ENCODE measurements around the gene IL1RAP. TPM values are rescaled to one million over a fixed set of nuclear protein-coding genes. Genes with fewer than 3 reads are reported as not detected.
"Not testable (repeated sequence)": the region's sequence is repeated elsewhere in the genome, so short reads cannot be mapped to it uniquely, and the experiment has no call there.

IL1RAP gene
- total RNA-seq, 2 experiments from 2014 or later = 8.4 to 11.5 TPM

GRCh38 chr3:190658106-190658505 lies 144.2 kb downstream of the IL1RAP start:
- Mint-ChIP-seq H3K4me1 (no peaks in the 10 kb centered on the region), H3K27me3 (peaks cover 6% of the 10 kb centered on the region), H3K27ac (no peak overlapping the region), H3K36me3 (no peaks in the 10 kb centered on the region), H3K9me3 (ENCODE audit: low read depth) (no peaks in the 10 kb centered on the region), H3K4me3 (no peak overlapping the region)
- CTCF ChIA-PET = no interaction called here
- ATAC-seq (no peak), DNase-seq (no peak)

DNA sequence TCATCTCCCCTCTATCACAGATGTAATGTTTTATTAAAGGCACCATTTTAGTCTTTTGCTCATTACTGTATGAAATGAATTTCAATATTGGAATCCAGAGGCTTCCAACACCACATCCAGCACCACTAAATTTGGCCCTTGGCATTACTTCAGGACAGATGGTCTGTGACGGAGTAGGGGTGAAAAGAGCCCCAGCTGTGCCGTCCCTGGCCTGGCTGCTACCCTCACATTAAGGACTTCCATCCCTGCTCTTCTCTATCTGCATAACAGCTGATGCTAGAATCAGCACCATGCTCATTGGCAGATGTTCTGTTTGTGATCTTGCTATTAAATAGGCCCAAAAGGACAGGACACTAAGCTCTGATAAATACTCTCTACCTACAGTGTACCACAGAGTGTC lies 152.9 kb downstream of the IL1RAP start:
- DNase-seq (no peak), ATAC-seq (no peak)
- Mint-ChIP-seq H3K27ac (no peak overlapping the region), H3K4me1 (no peaks in the 10 kb centered on the region), H3K27me3 (peaks cover 2% of the 10 kb centered on the region), H3K9me3 (ENCODE audit: low read depth) (no peaks in the 10 kb centered on the region), H3K4me3 (no peak overlapping the region), H3K36me3 (no peaks in the 10 kb centered on the region)
- CTCF ChIA-PET = no interaction called here

DNA sequence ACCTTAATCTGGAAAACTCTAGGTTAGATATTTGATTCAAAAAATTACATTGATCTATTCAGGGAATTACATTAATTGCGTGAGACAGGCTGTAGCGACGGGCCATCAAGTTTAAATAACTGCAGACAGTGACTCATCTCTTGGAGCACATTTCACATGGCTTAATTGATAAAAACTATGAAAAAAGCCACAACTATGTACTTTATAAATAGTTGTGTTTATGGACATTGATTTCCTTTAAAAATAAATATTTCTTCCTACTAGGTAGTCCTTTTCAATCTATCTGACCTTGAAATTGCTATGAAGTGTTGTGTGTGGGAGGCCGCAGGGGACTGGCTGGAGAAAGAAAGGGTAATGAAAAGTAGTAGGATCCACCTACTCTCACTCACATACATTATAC lies 157.8 kb downstream of the IL1RAP start:
- DNase-seq (no peak), ATAC-seq (no peak)
- H3K27me3 Mint-ChIP-seq = peaks cover 8% of the 10 kb centered on the region
- H3K36me3 Mint-ChIP-seq = no peaks in the 10 kb centered on the region
- CTCF ChIA-PET = no interaction called here
- no peaks in the 10 kb centered on the region for H3K4me1 Mint-ChIP-seq
- H3K9me3 Mint-ChIP-seq (ENCODE audit: low read depth) = no peaks in the 10 kb centered on the region
- H3K4me3 Mint-ChIP-seq = no peak overlapping the region
- H3K27ac Mint-ChIP-seq = no peak overlapping the region

DNA sequence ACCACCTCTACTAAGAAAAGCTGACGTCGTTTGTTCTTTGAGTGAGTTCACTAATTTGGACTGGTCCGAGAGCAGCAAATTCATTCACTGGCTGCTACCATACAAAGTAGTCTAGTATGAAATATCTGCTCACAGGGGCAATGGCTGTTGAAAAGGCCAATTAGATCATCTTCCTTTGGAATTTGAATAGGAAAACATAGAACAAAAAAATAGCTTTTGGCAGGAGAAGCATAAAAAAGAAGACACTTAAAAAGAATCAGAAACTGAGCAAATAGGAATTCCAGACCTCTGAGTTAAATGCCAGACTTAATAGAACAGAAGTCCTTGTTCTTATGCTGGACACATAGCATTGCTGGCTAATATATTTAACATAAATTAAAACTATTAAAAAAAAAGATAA lies 159.3 kb downstream of the IL1RAP start:
- CTCF ChIA-PET = no interaction called here
- H3K4me3 Mint-ChIP-seq = no peak overlapping the region
- no peak overlapping the region for H3K27ac Mint-ChIP-seq
- H3K27me3 Mint-ChIP-seq = peaks cover 8% of the 10 kb centered on the region
- H3K36me3 Mint-ChIP-seq = no peaks in the 10 kb centered on the region
- DNase-seq (no peak), ATAC-seq (no peak)
- peaks cover 2% of the 10 kb centered on the region for H3K9me3 Mint-ChIP-seq (ENCODE audit: low read depth)
- no peaks in the 10 kb centered on the region for H3K4me1 Mint-ChIP-seq

GRCh38 chr3:190676481-190676880 lies 162.6 kb downstream of the IL1RAP start:
- Mint-ChIP-seq H3K27me3 (peaks cover 8% of the 10 kb centered on the region), H3K9me3 (ENCODE audit: low read depth) (peaks cover 5% of the 10 kb centered on the region), H3K36me3 (no peaks in the 10 kb centered on the region), H3K4me3 (no peak overlapping the region), H3K27ac (no peak overlapping the region), H3K4me1 (no peaks in the 10 kb centered on the region)
- ATAC-seq (no peak), DNase-seq (no peak)
- CTCF ChIA-PET = no interaction called here

- Mint-ChIP-seq H3K27ac (no peak overlapping the region), H3K4me3 (no peak overlapping the region), H3K36me3 (no peaks in the 10 kb centered on the region), H3K4me1 (no peaks in the 10 kb centered on the region), H3K27me3 (peaks cover 5% of the 10 kb centered on the region), H3K9me3 (ENCODE audit: low read depth) (peaks cover 9% of the 10 kb centered on the region)
- DNase-seq (no peak), ATAC-seq (no peak)
- CTCF ChIA-PET = no interaction called here
These were observed 163.1 kb downstream of the IL1RAP start for GRCh38 chr3:190677001-190677400.

GRCh38 chr3:190677868-190678267 lies 164.0 kb downstream of the IL1RAP start:
- H3K4me3 Mint-ChIP-seq; DNase-seq; ATAC-seq; H3K4me1 Mint-ChIP-seq; H3K9me3 Mint-ChIP-seq (ENCODE audit: low read depth); H3K27ac Mint-ChIP-seq; H3K36me3 Mint-ChIP-seq; CTCF ChIA-PET; H3K27me3 Mint-ChIP-seq: not testable (repeated sequence)

DNA sequence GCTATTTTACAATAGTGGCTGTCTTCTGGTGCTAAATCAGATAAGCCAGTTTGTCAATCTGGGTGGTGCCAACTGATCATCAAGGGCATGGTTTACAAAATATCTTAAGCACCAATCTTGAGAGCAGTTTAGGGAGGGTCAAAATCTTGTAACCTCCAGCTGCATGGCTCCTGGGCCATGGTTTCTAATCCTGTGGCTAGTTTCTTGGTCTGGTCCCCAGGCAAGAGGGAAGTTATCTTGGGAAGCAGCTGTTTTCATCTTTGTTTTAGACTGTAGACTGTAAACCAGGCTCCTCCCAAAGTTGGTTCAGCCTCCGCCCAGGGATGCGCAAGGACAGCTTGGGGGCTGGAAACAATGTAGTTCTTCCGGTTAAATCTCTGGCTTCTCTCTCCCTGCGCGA lies 166.8 kb downstream of the IL1RAP start:
- peaks cover 7% of the 10 kb centered on the region for H3K27me3 Mint-ChIP-seq
- DNase-seq (no peak), ATAC-seq (no peak)
- H3K9me3 Mint-ChIP-seq (ENCODE audit: low read depth) = peaks cover 9% of the 10 kb centered on the region
- H3K4me3 Mint-ChIP-seq = no peak overlapping the region
- H3K27ac Mint-ChIP-seq = no peak overlapping the region
- CTCF ChIA-PET = no interaction called here
- H3K4me1 Mint-ChIP-seq = no peaks in the 10 kb centered on the region
- H3K36me3 Mint-ChIP-seq = no peaks in the 10 kb centered on the region

- H3K4me3 Mint-ChIP-seq = no peak overlapping the region
- ATAC-seq (no peak), DNase-seq (no peak)
- no peak overlapping the region for H3K27ac Mint-ChIP-seq
- no peaks in the 10 kb centered on the region for H3K4me1 Mint-ChIP-seq
- CTCF ChIA-PET = no interaction called here
- H3K27me3 Mint-ChIP-seq = peaks cover 12% of the 10 kb centered on the region
- H3K9me3 Mint-ChIP-seq (ENCODE audit: low read depth) = peaks cover 3% of the 10 kb centered on the region
- no peaks in the 10 kb centered on the region for H3K36me3 Mint-ChIP-seq
These were observed 170.9 kb downstream of the IL1RAP start for GRCh38 chr3:190684776-190685175.

- H3K27me3 Mint-ChIP-seq = peaks cover 12% of the 10 kb centered on the region
- no peaks in the 10 kb centered on the region for H3K4me1 Mint-ChIP-seq
- no peak overlapping the region for H3K4me3 Mint-ChIP-seq
- CTCF ChIA-PET = no interaction called here
- DNase-seq (no peak), ATAC-seq (no peak)
- H3K27ac Mint-ChIP-seq = no peak overlapping the region
- H3K9me3 Mint-ChIP-seq (ENCODE audit: low read depth) = peaks cover 3% of the 10 kb centered on the region
- H3K36me3 Mint-ChIP-seq = no peaks in the 10 kb centered on the region
These were observed 172.1 kb downstream of the IL1RAP start for GRCh38 chr3:190686011-190686410.

DNA sequence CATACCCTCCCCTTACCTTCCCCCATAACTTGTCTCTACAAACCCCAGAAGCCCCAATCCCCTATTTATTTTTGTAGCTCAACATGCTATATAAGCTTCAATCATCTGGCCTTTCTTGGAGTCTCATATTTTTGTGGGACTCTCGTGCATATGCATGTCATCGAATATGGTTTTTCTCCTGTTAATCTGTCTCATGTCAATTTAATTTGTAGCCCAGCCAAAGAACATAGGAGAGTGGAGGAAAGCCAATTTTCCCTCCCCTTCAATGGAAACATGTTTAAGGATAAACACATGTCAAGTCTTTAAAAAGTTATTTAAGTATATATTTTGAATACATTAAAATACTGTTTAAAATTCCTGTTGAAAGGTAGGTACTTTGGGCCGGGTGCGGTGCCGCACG lies 176.4 kb downstream of the IL1RAP start:
- no peaks in the 10 kb centered on the region for H3K9me3 Mint-ChIP-seq (ENCODE audit: low read depth)
- peaks cover 3% of the 10 kb centered on the region for H3K4me1 Mint-ChIP-seq
- no peak for DNase-seq
- H3K27ac Mint-ChIP-seq = no peak overlapping the region
- no peak overlapping the region for H3K4me3 Mint-ChIP-seq
- peaks cover 12% of the 10 kb centered on the region for H3K27me3 Mint-ChIP-seq
- CTCF ChIA-PET = no interaction called here
- no peak for ATAC-seq
- no peaks in the 10 kb centered on the region for H3K36me3 Mint-ChIP-seq

DNA sequence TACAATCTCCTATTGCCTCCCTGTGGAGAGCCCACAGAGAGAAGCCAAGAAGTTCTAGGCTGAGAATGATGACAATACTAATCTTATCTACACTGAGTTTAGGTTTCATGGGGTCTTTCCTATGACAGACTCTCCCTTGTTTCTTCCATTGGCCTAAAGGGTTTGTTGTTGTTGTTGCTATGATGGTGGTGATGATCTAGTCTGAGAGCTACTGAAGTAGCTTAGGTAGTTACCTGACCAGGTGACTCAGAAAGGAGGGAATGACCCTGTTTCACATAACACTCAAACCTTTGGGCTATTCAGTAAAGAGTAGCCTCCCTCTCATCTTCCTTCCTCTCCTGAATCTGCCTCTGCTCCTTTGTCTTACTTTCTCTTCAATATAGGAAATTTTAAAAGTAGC lies 178.4 kb downstream of the IL1RAP start:
- Mint-ChIP-seq H3K36me3 (no peaks in the 10 kb centered on the region), H3K4me3 (no peak overlapping the region), H3K27ac (no peak overlapping the region), H3K4me1 (peaks cover 7% of the 10 kb centered on the region), H3K27me3 (peaks cover 8% of the 10 kb centered on the region), H3K9me3 (ENCODE audit: low read depth) (no peaks in the 10 kb centered on the region)
- CTCF ChIA-PET = interaction anchor here (0.9 kb wide), 1 partner anchor 13 kb away, joined by 3 read pairs; no protein-coding TSS in a partner anchor
- no peak for ATAC-seq
- DNase-seq = no peak

DNA sequence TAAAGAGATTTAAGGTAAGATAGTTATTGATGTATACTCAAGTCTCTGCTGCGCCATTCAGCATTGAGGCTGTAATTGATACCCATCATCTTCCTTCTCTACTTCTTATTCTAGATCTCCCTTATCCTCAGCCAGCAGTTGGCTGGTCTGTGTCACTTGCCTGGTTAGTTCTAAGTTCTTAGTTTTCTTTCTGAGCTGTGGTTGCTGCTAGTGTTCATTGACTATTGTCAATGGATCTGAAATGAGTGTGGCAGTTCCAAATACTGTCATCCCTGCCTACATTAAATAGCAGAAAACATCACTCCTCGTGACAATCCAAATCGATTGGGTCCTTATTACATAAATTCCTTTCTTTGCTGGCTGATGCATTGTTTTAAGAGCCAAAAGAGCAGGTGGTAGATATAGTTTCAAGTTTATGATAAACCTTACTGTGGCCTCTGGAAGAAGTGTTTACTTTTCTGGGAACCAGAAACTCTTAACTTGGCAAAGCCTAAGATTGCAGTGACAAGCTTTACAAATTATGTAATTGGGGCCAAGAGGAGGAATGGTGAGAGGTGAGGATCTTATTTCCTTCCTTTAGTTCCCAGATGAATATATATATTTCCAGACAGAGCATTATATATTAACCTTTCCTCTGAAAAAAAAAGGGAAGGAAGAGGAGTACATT lies 180.6 kb downstream of the IL1RAP start:
- H3K27ac Mint-ChIP-seq = no peak overlapping the region
- H3K27me3 Mint-ChIP-seq = peaks cover 5% of the 10 kb centered on the region
- H3K36me3 Mint-ChIP-seq = no peaks in the 10 kb centered on the region
- H3K9me3 Mint-ChIP-seq (ENCODE audit: low read depth) = no peaks in the 10 kb centered on the region
- CTCF ChIA-PET = interaction anchor here (0.6 kb wide), 1 partner anchor 376 kb away, joined by 3 read pairs; no protein-coding TSS in a partner anchor
- DNase-seq = no peak
- no peak overlapping the region for H3K4me3 Mint-ChIP-seq
- H3K4me1 Mint-ChIP-seq = peaks cover 7% of the 10 kb centered on the region
- ATAC-seq = no peak

DNA sequence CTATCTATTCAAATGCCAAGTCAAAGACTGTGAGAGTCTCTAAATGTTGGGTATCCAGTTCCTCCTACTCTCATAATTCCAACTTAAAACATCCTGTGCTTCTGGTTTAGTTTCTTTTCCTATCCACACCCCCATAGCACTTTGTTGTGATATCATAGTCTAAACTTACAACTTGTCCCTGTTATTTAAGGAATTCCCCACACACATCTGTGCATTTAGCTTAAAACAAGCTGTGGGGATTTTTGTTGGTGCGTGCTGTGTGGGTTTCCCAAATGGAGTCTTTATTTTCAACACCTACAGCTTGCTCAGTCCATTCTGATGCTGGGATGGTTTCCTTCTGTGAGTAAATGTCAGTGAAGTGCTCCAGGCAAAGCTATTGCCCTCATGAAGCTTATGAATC lies 181.3 kb downstream of the IL1RAP start:
- H3K4me1 Mint-ChIP-seq = peaks cover 7% of the 10 kb centered on the region
- H3K4me3 Mint-ChIP-seq = no peak overlapping the region
- H3K9me3 Mint-ChIP-seq (ENCODE audit: low read depth) = no peaks in the 10 kb centered on the region
- H3K36me3 Mint-ChIP-seq = no peaks in the 10 kb centered on the region
- DNase-seq = no peak
- peaks cover 7% of the 10 kb centered on the region for H3K27me3 Mint-ChIP-seq
- no peak overlapping the region for H3K27ac Mint-ChIP-seq
- CTCF ChIA-PET = interaction anchor here (0.6 to 2.4 kb wide), 2 partner anchors 76 to 377 kb away, joined by 3 to 6 read pairs; no protein-coding TSS in a partner anchor
- ATAC-seq = no peak

Data from activated CD8-positive, alpha-beta memory T cell treated with anti-CD3 and anti-CD28 coated beads, Interleukin-2, amount 10 ng/mL, durations not matched to agents 7 days and 5 days (primary cell).